Measurements from ENCODE around the gene PADI2.

DNA sequence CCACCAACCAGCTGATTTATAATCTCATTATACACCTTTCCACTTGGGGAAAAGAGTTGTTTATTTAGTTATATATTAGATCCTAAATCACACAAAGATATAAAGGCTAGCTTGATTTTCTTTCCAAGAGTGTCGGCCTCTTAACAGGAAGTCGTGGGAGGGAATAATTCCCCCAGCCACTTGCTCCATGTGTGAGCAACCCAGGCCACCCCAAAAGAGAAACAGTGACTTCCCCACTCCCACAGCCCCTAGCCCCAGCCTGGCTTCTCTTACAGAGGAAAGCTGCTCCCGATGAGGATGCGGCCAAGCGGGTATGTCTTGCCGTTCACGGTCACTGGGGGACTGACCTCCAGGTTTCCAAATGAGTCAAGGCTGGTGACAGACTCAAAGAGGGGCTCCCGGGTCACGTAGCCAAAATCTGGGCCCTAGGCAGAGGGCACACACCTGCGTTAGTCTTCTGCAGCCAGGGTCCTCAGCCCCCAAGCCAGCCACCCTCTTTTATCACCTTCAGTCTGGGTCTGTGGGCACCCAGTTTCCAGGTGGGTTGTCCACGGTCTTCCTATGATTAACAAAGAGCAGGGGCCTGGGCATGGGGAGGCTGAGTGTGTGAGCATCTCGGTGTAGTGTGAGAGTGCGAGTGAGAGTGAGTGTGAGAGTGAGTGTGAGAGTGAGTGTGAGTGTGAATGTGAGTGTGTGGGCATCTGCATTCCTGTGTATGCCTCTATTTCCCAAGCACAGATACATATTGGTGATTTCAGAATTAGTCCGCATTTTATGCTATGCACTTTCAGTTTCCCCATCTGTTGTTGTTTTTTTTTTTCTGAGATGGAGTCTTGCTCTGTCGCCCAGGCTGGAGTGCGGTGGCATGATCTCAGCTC is 40.0 kb downstream of the PADI2 start:
- TF ChIP-seq, protein P1, sequence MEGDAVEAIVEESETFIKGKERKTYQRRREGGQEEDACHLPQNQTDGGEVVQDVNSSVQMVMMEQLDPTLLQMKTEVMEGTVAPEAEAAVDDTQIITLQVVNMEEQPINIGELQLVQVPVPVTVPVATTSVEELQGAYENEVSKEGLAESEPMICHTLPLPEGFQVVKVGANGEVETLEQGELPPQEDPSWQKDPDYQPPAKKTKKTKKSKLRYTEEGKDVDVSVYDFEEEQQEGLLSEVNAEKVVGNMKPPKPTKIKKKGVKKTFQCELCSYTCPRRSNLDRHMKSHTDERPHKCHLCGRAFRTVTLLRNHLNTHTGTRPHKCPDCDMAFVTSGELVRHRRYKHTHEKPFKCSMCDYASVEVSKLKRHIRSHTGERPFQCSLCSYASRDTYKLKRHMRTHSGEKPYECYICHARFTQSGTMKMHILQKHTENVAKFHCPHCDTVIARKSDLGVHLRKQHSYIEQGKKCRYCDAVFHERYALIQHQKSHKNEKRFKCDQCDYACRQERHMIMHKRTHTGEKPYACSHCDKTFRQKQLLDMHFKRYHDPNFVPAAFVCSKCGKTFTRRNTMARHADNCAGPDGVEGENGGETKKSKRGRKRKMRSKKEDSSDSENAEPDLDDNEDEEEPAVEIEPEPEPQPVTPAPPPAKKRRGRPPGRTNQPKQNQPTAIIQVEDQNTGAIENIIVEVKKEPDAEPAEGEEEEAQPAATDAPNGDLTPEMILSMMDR (IDR thresholded peaks at IDR 0.05): no peak
- TF ChIP-seq POLR2A (IDR thresholded peaks at IDR 0.05): no peak
